ENCODE measurements around the gene CCDC187. TPM values are rescaled to one million over a fixed set of nuclear protein-coding genes. Genes with fewer than 3 reads are reported as not detected.
A peak's percentile ranks its signal among the peaks of the same experiment; 100 is the strongest.

CCDC187 gene
- polyA plus RNA-seq, 1 donor (not counting 4 experiments of a cell fraction or from before 2014, with no cell fraction given): 0.03 TPM

- Histone ChIP-seq H3K4me1 (ENCODE audit: control insufficient read depth, extremely low read depth, insufficient read depth, low read length) (peaks cover 37% of the 10 kb centered on the region), H3K4me2 (ENCODE audit: control insufficient read depth, extremely low read depth, insufficient read depth, low read depth, low read length) (peak overlapping the region; percentile 61), H3K36me3 (ENCODE audit: control insufficient read depth in 2 of 2, extremely low read depth in 1 of 2, insufficient read depth in 2 of 2, low read length in 2 of 2) (peaks cover 6 to 9% of the 10 kb centered on the region in 2 experiments), H3K27me3 (ENCODE audit: control insufficient read depth, extremely low read depth, insufficient read depth, low read length) (no peaks in the 10 kb centered on the region), H2AFZ (ENCODE audit: control insufficient read depth, low read length) (no peak overlapping the region), H3K9me3 (ENCODE audit: control insufficient read depth, low read depth, low read length) (no peaks in the 10 kb centered on the region), H3K27ac (ENCODE audit: control insufficient read depth, insufficient read depth, low read length) (peak overlapping the region; percentile 1), H3K9me1 (ENCODE audit: control insufficient read depth, extremely low read depth, insufficient read depth, low read length) (peaks cover 5% of the 10 kb centered on the region), H3K9ac (ENCODE audit: control insufficient read depth, extremely low read depth, insufficient read depth, low read length) (no peak overlapping the region), H3K4me3 (ENCODE audit: control insufficient read depth in 2 of 3, extremely low read depth in 1 of 3, insufficient read depth in 2 of 3, low read depth in 1 of 3, low read length in 3 of 3) (no peak overlapping the region), H4K20me1 (ENCODE audit: control insufficient read depth, extremely low read depth, insufficient read depth, low read length) (peaks cover 35% of the 10 kb centered on the region), H3K79me2 (ENCODE audit: control insufficient read depth, insufficient read depth, low read length) (peaks cover 2% of the 10 kb centered on the region)
- no peak for TF ChIP-seq CTCF (optimal IDR thresholded peaks at IDR 0.05 in 1 of 3, IDR thresholded peaks at IDR 0.05 in 1 of 3, conservative IDR thresholded peaks at IDR 0.05 in 1 of 3; ENCODE audit: extremely low read depth in 1 of 3, insufficient read depth in 2 of 3, low read length in 3 of 3)
- TF ChIP-seq EZH2 (IDR thresholded peaks at IDR 0.05; ENCODE audit: low read length): no peak
- DNase-seq (ENCODE audit: low read depth, low spot score) (no peak), FAIRE-seq (no peak)
- dilution Hi-C loops (cut with MboI; ENCODE audit: extremely low pct_ligation_motif_present, low sequenced_read_pairs): no loop called here
These were observed 78.5 kb downstream of the CCDC187 start for GRCh38 chr9:136225366-136225747.

GRCh38 chr9:136223871-136224640, 79.8 kb downstream of the CCDC187 start:
- DNase-seq (ENCODE audit: low read depth, low spot score) (no peak), FAIRE-seq (no peak)
- H3K27me3 ChIP-seq (ENCODE audit: control insufficient read depth, extremely low read depth, insufficient read depth, low read length): no peaks in the 10 kb centered on the region
- H2AFZ ChIP-seq (ENCODE audit: control insufficient read depth, low read length): no peak overlapping the region
- no peaks in the 10 kb centered on the region for H3K9me3 ChIP-seq (ENCODE audit: control insufficient read depth, low read depth, low read length)
- H4K20me1 ChIP-seq (ENCODE audit: control insufficient read depth, extremely low read depth, insufficient read depth, low read length): peaks cover 44% of the 10 kb centered on the region
- peaks cover 11% of the 10 kb centered on the region for H3K9me1 ChIP-seq (ENCODE audit: control insufficient read depth, extremely low read depth, insufficient read depth, low read length)
- no peak for TF ChIP-seq EZH2 (IDR thresholded peaks at IDR 0.05; ENCODE audit: low read length)
- TF ChIP-seq CTCF (optimal IDR thresholded peaks at IDR 0.05 in 1 of 3, IDR thresholded peaks at IDR 0.05 in 1 of 3, conservative IDR thresholded peaks at IDR 0.05 in 1 of 3; ENCODE audit: extremely low read depth in 1 of 3, insufficient read depth in 2 of 3, low read length in 3 of 3): no peak
- peaks cover 6 to 9% of the 10 kb centered on the region in 2 experiments for H3K36me3 ChIP-seq (ENCODE audit: control insufficient read depth in 2 of 2, extremely low read depth in 1 of 2, insufficient read depth in 2 of 2, low read length in 2 of 2)
- H3K4me3 ChIP-seq (ENCODE audit: control insufficient read depth in 2 of 3, extremely low read depth in 1 of 3, insufficient read depth in 2 of 3, low read depth in 1 of 3, low read length in 3 of 3): no peak overlapping the region
- H3K79me2 ChIP-seq (ENCODE audit: control insufficient read depth, insufficient read depth, low read length): no peaks in the 10 kb centered on the region
- H3K4me1 ChIP-seq (ENCODE audit: control insufficient read depth, extremely low read depth, insufficient read depth, low read length): peaks cover 49% of the 10 kb centered on the region
- H3K4me2 ChIP-seq (ENCODE audit: control insufficient read depth, extremely low read depth, insufficient read depth, low read depth, low read length): no peak overlapping the region
- H3K9ac ChIP-seq (ENCODE audit: control insufficient read depth, extremely low read depth, insufficient read depth, low read length): no peak overlapping the region
- dilution Hi-C loops (cut with MboI; ENCODE audit: extremely low pct_ligation_motif_present, low sequenced_read_pairs): no loop called here
- H3K27ac ChIP-seq (ENCODE audit: control insufficient read depth, insufficient read depth, low read length): no peak overlapping the region
